M059J (cell line): ENCODE data around the gene OR4D6. TPM values are rescaled to one million over a fixed set of nuclear protein-coding genes. Genes with fewer than 3 reads are reported as not detected.
"Not testable (repeated sequence)": the region's sequence is repeated elsewhere in the genome, so short reads cannot be mapped to it uniquely, and the experiment has no call there.

Experiments used
- DNase-seq: peaks from one replicate; pipeline ENCODE4 v3.0.0-alpha.2; 2012; ENCODE audit warnings: low read depth
- total RNA-seq: library from RNA; depleted of rRNA; stranded (reverse); fragments of >200 nt; shearing (Covaris generic); gene quantifications from 2 replicates; pipeline ENCODE4 v1.2.3, GENCODE V29; 2014; rRNA removed

OR4D6 gene
- total RNA-seq: not detected in 2 replicates

DNA sequence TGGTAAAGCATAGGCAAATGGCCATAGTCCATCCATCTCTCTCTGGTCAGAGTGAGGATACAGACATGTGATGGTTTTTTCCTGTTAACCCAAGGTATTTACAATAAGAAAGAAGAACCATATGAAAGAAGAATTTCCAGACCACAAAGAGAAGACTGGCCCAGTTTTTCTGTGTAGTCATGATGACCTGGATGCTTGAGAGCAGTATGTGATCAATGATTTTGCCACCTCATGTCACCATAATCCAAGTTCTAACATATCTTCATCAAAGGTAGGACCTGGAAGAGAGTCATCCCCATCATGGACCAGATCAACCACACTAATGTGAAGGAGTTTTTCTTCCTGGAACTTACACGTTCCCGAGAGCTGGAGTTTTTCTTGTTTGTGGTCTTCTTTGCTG, at the start of gene OR4D6:
TSS of gene OR4D6 (plus strand) at position 301 of the 400 bp plus-strand sequence. CDS start at position 301, 0 bp downstream.
- no peak for DNase-seq

DNA sequence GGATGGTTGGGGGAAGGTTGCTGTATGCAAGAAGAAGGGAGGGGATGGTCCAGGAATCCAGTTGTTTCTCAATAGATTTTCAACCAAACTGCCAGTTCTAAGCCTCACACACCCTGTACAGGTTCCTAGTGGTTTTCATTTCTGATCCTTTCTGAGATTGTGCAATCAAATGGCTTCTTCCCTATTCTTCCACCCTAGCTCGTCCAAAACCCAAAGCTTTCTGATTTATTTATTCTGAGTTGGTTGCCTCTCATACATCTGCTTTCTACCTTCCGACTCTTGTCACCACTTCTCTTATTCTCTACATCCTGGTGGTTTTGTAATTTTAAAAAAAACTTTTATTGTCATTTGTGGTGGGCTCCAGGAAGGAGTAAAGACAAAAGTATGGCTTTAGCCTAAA, 43.1 kb upstream of the OR4D6 start:
- no peak for DNase-seq

DNA sequence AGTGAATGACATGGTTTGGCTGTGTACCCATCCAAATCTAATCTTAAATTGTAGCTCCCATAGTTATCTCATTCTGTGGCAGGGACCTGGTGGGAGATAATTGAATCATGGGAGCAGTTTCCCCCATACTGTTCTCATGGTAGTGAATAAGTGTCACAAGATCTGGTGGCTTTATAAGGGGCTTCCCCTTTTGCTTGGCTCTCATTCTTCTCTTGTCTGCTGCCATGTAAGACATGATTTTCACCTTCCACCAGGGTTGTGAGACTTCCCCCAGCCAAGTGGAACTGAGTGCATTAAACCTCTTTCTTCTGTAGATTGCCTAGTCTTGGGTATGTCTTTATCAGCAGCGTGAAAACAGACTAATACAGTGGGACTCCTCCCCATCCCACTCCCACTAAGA, 41.6 kb upstream of the OR4D6 start:
- no peak for DNase-seq

DNA sequence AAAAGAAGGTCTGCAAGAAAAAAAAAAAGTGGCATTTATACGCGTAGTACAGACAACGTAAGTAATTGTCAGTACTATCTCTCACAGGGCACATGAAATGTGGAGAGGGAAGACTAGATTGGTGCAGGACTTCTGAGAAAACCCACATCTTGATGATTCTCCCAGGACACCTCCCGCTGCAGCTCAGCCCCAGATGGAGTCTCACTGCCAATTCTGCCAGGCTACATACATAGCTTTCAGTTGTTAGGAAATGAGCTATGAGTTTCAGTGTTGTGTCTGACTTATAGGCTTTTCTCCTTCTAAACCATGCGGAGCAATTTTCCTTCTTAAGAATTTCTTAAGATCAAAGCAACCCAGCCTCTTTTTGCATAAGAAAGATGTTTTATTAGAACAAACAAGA, 40.1 kb upstream of the OR4D6 start:
- DNase-seq: no peak

DNA sequence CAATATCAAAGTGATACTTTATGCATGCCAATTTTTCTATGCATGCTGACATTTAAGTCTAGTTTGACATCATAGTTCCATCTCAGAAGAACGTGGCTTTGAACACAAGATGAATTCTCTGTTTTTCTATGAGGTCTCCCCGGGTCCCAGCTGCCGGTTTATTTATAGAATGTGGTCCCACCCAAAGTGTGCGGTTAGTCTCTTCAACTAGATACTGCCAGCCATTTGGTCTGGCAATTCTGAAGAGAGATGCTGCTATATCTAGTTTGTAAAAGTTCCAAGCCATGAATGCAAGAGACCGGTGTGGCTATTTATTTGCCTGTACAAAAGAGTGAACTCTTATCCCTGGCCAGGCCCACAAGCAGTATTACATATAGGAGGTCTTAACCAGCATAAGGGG, 39.7 kb upstream of the OR4D6 start:
- DNase-seq: no peak

DNA sequence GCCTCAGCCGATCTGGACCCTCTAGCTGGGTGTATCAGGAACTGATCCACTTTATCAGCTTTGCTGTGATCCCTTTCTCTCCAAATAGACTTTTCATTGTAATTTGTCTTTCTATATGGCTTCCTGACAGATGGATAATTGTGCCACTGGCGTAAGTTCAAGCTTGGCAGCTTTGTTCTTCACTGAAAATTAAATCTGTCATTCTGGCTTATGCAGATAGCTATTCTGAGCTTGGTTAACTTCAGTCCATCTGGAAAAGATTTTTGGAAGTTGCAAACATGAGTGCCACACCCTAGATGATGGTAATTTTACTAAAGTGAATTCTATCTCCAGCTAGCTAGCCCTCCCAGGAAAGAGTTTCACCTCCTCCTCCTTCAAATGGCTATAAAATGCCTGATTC, 38.6 kb upstream of the OR4D6 start:
- no peak for DNase-seq

DNA sequence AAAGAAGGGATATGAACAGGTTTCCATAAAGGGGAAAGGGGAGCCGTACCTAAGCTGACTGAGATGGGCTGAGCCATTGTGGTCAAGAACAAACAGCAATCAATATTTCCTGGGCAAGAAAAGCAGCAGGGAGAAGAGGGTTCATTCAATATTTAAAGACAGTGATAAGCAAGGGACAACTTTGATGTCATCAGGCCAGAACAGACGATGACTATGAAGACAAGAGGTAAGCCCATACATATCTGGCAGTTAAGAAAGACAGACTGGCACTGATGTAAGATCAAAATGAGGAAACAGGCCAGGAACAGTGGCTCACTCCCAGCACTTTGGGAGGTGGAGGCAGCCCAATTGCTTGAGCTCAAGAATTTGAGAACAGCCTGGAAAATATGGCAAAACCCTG, 32.9 kb upstream of the OR4D6 start:
- DNase-seq: no peak

DNA sequence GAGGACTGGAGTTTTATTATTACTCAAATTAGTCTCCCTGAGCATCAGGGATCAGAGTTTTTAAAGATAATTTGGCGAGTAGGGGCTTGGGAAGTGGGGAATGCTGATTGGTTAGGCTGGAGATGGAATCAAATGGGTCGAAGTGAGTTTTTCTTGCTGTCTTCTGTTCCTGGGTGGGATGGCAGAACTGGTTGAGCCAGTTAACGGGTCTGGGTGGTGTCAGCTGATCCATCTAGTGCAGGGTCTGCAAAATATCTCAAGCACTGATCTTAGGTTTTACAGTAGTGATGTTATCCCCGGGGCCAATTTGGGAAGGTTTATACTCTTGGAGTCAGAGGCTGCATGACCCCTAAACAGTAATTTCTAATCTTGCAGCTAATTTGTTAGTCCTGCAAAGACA, 31.6 kb upstream of the OR4D6 start:
- DNase-seq: no peak

DNA sequence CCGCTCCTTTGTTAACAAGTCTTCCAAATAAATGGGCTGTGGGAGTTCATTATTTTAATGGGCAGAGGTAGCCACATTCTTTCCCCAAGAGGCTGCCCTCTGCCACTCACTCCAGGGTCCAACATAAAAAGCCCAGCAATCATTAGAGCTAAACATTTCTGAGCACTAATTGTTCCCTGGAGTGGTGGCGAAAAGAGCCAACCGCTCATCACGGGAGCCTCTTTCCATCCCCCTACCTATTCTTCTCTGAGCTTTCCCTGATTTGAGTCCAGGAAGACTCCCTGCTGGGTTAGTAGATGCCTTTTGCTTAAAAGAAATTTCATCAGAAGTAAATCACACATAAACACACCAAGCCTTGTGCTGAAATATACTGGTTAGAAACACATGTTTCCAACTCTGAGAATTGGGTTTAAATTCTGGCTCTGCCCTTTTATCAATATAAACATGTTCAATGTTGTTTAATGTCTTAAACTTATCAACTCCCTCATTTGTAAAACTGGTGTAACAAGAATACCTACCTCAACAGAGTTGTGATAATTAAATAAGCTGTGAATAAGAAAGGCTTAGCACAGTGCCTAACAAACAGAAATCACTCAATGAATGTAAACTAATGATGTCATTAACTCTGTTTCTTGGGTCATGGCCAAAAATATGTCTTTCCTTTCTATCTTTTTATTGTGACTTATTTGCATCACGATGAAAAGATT, 30.2 kb upstream of the OR4D6 start, which contains the start of gene OR5A2:
TSS of gene OR5A2 (minus strand) at position 53 of the 707 bp plus-strand sequence. CDS start 3,460 bp downstream, outside the sequence.
- DNase-seq: no peak

DNA sequence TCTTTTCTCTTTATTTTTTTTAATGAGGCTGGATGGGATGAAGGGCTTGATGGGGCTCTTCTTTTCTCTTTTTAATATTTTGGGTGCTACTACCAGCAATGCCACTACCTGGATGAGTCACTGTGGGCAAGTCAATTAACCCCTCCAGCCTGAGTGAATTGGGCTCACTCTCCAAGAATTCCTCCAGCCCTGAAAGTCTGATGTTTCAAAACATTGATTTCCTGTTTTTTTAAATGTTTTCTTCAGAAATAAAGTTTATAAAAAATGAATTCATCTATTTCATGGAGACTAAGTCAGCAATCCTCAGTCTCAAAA, 29.7 kb upstream of the OR4D6 start:
- no peak for DNase-seq

DNA sequence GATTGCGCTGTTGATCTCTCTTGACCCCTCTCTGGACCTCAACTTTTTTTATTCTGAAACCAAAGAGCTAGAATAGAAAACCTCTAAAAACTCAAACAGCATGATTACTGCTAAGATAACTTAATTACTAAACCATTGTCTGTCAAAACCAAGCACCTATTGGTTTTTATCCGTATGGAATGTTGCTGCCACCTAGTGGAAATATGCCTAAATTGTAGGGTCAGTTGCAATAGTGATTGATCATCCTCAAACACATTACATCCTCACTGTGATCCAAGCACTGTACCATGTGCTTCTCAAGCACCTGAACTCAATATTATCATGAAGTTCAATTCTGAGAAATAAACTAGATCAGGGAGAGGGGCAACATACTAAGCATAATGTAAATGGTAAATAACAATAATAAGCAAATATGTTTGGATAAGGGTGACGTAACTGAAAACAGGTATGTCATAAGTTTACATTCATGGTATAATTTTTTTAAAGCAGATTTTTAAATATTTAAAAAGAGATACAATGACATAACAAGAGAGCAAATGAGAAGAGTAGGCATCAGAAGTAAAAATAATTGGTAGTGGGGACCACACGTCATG, 26.7 kb upstream of the OR4D6 start:
- peak; percentile 42 for DNase-seq

DNA sequence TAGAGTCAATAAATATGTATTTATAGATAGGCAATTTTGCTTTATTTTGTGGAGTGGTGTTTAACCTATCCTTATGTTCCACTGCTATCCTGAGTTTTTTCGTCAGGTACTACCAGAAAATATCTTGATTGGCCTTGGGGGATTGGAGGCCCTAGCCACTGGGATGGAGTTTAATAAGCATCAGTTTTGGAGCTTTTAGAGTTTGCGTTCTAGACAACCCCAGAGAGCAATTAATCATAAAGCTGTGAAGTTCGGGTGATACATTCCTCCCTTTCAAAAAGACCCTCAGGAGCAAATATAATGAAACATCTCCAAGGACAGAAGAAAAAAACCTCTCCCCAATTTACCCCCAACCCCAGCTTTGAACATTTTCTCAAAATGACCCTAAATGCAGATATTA, 20.6 kb upstream of the OR4D6 start, which contains the start of gene OR5A1:
TSS of gene OR5A1 (plus strand) at position 301 of the 400 bp plus-strand sequence. CDS start 6,700 bp downstream, outside the sequence.
- no peak for DNase-seq

DNA sequence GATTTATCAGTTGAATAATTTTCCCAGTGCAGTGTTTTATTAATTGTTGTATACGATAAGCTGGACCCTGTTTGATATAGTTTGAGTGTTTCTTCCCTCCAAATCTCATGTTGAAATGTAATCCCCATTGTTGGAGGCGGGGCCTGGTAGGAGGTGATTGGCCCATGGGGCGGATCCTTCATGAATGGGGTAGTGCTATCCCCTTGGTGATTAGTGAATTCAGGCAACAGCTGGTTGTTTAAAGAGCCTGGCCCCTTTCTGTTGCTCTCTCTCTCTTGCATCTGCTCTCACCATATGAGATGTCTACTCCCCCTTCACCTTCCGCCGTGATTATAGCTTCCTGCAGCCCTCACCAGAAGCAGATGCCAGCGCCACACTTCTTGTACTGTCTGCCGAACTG, 19.0 kb upstream of the OR4D6 start:
- no peak for DNase-seq

DNA sequence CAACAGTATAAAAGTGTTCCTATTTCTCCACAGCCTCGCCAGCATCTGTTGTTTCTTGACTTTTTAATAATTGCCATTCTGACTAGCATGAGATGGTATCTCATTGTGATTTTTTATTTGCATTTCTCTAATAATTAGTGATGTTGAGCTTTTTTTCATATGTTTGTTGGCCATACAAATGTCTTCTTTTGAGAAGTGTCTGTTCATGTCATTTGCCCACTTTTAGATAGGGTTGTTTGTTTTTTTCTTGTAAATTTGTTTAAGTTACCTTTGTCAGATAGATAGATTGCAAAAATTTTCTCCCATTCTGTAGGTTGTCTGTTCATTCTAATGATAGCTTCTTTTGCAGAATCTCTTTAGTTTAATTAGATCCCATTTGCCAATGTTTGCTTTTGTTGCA, 11.1 kb upstream of the OR4D6 start:
- not testable (repeated sequence) for DNase-seq

DNA sequence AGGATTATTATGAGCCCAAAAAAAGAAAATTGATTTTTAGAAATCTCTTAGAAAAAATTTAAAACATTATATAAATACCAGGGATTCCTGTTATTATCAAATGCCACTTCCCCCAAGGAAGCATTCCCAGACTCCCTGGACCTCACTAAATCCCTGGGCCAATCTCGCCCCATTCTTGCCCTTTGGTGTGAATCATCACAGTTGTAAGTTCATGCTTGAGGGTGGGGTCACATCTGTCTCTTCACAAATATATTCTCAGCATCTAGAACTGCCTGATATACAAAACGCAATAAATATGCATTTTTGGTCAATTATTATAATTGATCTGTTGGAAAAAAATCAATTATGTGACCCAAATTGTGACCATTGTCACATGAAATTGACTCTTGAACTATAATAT, 8.3 kb upstream of the OR4D6 start:
- DNase-seq: no peak

DNA sequence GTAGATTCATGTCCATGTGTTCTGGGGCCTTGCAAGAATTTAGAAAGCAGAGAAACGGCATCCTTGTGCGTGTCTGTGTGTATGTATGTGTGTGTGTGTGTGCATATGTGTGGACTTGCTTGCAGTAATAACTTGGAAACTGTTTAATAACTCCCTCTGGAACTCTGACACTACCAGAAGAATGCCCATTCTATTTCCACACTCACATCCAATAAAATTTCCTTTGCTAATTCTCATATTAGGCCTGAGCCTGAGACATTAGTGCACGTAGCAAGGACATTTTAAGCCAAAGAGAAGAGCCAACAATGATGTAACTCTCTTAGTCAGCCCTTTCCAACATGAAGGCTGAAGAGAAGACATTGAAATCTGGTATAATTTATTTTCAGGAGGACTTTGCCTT, 3.2 kb downstream of the OR4D6 start:
- DNase-seq: no peak

DNA sequence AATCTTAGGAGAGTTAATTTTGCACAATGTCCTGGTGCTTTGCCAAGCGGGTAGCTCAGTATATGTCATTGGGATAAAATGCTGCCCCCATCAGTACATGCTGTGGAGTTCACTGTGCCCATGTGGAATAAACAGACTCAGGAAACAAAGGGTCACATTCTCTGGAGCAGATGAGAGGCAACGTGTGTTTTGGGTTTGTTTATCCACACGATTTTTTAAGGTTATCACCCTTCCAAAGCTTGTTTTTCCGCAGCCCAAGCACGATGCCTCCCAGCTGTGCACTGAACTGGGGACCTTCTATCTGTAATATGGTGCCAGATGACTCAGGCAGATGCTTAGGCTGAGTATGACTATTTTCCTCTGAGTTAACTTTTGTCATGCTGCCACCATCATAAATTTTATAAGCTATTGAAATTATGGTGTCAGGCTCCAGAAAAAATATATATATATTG, 6.5 kb downstream of the OR4D6 start:
- peak; percentile 5 for DNase-seq

DNA sequence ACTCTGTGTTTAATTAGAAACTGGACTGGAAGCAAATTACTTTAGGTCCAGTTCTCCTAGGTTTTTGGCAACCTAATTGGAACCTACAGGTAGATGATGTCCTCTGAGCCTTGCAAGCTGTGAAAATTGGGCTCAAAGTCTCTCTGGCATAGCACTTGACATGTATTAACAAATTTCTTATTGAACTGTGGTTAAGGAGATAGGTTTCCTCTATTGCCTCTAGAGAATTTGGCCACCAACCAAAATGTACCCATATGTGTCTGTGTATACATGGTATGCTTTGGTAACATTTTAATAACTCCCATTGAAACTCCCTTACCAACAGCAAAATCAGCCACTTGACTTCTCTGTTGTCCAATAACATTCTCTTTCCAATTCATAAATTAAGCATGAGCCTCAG, 16.3 kb downstream of the OR4D6 start, which contains the start of gene OR4D10:
TSS of gene OR4D10 (plus strand) at position 301 of the 400 bp plus-strand sequence. CDS start 4,115 bp downstream, outside the sequence.
- DNase-seq: no peak

DNA sequence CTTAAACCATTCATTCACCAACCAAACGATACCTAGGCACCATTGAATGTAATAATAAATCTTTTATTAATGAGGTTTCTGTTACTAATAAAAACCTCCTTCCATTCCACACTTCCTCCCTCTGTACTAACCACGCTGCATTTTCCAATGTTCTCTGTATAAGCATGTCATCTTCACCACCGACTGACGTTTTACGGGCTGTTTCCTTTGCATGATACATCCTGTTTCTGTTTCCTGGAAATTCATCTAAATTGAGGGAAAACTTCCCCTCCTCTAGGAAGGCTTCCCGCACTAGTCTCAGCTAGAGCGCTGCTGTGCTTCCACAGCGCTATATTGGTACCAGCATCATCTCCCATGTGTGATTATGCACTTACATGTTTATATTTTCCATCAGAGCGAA, 18.4 kb downstream of the OR4D6 start:
- DNase-seq: no peak

DNA sequence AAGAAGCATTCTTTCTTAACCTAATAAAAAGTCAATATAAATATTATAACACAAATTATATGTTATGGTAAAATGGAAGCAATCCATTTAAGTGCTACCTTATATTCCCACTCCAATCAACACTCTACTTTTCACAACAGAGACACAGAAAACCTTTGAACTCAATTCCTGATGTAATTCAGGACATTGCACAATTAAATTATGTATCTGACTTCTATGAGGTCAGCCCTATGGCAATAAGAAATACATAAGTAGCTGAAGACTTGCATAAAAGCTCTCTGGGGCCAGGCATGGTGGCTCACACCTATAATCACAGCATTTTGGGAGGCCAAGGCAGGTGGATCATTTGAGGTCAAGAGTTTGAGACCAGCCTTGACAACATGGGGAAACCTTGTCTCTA, 23.1 kb downstream of the OR4D6 start:
- DNase-seq: no peak

DNA sequence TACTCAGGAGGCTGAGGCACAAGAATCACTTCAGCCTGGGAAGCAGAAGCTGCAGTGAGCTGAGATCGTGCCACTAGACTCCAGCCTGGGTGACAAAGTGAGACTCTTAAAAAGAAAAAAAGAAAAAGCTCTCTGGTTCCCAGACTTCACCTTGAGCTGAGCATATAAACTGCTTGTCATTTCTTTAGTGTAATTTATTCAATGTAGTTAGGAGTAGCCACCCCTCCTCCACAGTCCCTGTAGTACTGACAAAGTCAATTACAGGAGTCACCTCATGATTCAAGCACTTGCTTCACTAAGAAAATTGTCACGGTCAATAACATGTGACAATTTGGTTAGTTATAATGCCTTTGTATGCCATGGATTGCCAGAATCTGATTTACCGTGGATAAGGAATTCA, 23.6 kb downstream of the OR4D6 start:
- no peak for DNase-seq

DNA sequence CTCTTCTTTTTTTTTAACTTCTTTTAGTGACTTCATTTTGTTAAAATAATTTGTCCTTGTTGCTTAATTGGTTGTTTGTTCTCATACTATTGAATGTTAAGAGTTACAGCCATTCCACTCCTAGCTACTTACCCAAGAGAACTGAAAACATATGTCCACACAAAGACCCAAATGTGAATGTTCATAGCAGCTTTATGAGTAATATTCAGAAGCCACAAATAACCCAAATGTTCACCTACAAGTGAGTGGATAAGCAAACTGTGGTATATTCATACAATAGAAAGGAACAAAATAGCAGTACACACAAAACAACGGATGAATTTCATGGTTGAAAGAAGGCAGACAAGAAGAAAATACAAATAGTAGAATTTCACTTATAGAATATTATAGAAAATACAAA, 45.2 kb downstream of the OR4D6 start:
- DNase-seq: no peak

DNA sequence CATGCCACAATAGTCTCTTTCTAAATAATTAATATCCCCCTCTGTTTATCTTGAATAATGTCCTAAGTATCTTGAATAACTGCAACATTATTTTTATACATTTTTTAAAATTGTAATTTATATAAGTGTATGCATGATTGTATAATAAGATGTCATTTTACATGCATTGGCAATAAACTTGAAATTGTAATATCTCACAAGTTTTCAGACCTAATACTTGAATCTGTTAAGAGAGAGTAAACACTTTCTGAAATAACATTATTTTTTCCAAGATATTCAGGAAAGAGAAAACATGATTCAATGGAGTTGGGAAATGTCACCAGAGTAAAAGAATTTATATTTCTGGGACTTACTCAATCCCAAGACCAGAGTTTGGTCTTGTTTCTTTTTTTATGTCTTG, 46.5 kb downstream of the OR4D6 start, which contains the start of gene OR4D11:
TSS of gene OR4D11 (plus strand) at position 301 of the 400 bp plus-strand sequence. CDS start at position 301, 0 bp downstream.
- no peak for DNase-seq
